Hepatocyte (in vitro differentiated cells): ENCODE measurements around the gene FRY.

Source experiments
- CTCF ChIP-seq: fragments of 200-600 bp; sonication (generic); IDR thresholded peaks from 2 replicates; pipeline ENCODE4 v1.5.1; 2016; ENCODE audit warnings: antibody characterized with exemption, mild to moderate bottlenecking; ENCODE audit not compliant: poor library complexity
- EZH2 ChIP-seq: fragments of 200-600 bp; sonication (generic); IDR thresholded peaks from 2 replicates; pipeline ENCODE4 v1.6.1; 2016; ENCODE audit warnings: antibody characterized with exemption, mild to moderate bottlenecking, borderline replicate concordance

- TF ChIP-seq CTCF = no peak
- TF ChIP-seq EZH2 = no peak
These were observed 17.2 kb downstream of the FRY start for GRCh38 chr13:32048816-32049215.
